CD4-positive, alpha-beta T cell treated with Interleukin-6 at 100 ng/mL for 8 hours (primary cell): ENCODE results near the gene PTGFRN.

Experiments
- DNase-seq: peaks from one replicate; pipeline ENCODE4 v3.0.0-alpha.2; 2020; ENCODE audit warnings: mixed read lengths, low spot score

PTGFRN gene

DNA sequence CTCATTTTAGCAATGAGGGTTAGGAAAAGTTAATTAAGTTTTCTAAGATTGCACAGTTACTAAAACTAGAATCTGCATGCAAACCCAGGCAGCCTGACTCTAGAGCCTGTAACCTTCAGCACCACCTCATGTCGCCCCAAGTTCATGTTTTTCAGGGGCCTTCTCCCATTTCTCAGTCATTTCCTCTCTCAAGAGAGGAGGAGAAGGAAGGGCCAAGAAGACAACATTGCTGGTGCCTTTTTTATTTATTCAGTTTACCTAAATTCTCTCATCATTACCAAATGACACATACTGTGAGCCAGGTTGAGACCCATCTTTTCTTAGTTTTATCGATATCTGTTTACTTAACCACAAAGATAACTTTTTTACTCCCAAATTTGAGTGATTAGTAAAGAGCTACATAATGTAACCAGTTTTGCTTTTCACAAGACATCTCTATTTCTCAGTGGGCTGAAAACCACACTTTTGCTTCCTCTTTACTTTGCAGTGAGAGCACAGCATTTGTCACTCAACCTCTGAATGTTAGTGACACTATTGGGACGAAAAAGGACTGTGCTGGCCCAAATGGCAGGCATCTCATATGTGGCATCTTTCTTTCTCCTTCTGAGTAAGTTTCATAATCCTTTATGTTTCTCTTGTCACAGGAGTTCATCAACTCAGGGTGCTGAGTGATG, 91.7 kb downstream of the PTGFRN start, which contains the start of gene CD101:
CD101 (plus strand) TSS at position 507 of the 674 bp plus-strand sequence; CDS start at position 565, 58 bp downstream.
- DNase-seq, result no peak

DNA sequence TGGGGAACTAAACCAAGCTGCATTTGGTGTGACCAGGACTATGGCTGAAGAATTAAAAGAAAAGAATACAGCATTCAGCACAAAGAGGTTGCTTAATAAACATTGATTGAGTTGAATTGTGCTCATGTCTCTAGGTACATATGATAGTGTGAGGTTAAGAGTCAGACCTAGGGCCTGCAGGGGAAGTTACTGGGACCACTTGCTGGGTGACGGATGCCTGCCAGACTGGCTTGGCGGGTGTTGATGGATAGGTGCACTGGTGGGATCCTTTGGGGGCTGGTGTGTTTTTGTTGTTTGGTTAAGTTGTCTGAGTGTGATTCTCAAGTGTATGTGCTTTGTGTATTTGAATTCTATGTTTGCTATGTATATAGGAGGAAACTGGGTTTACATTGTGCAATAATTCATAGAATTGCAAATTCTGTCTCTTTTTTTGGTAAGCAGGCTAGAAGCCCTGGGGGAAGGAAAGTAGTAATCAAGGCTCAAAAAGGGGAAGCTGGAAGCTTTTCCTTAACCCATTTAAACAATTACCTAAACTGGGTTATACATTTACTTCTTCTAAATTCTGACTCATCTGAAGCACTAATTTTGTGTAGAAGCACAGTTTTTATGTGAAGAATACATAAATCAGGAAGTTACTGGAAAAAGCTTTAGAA, 93.6 kb downstream of the PTGFRN start:
- DNase-seq, result no peak

DNA sequence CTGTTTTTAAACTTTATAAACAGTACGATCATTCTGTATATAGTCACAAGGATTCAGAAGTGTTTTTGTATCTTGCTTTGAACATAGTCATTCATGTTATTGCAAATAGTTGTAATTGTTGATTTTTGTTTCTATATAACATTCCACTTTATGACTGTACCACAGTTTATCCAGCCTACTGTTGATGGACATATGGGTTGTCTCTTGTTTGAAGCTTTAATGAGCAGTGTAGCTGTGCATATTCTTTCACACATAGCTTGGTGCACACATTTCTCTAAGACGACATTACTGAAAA, 98.0 kb downstream of the PTGFRN start:
- no peak for DNase-seq

DNA sequence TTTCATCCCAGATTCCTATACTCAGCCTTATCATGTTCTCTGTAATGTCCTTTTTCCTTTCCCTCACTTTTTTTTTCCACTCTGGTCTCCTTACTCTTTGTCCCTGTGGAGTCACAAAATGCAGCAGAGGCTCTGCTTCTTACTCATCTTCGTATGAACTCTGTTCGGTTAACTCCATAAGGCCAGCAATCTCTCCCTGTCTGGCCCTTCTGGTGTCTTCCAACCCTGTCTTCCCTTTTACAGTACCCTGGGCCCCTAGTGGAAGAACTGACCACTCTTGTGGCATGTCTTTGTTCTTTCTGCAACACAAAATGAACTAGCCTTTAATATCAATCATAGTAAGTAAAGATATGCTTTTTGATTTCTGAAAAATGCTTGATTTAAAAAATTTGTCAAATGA, 98.9 kb downstream of the PTGFRN start:
- DNase-seq, result no peak

DNA sequence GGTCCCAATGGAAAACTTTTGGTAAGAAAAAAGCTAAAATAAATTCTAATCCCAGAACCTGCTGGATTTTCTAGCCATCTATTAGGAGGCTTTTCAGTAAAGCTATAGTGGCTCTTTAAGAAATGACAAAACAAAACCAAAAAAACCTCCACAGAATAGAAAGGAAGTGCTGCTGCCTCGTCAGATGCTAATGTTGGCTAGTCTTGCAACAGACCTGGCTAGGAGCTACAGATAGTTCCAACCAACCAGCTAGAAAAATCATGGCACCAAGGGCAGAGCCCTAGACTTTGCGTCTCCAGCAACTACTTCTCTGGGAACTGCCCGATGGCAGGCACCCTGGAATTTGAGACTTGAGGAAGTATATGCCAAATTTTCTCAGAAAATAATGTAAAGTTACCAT, 99.4 kb downstream of the PTGFRN start:
- DNase-seq, result peak; percentile 19

DNA sequence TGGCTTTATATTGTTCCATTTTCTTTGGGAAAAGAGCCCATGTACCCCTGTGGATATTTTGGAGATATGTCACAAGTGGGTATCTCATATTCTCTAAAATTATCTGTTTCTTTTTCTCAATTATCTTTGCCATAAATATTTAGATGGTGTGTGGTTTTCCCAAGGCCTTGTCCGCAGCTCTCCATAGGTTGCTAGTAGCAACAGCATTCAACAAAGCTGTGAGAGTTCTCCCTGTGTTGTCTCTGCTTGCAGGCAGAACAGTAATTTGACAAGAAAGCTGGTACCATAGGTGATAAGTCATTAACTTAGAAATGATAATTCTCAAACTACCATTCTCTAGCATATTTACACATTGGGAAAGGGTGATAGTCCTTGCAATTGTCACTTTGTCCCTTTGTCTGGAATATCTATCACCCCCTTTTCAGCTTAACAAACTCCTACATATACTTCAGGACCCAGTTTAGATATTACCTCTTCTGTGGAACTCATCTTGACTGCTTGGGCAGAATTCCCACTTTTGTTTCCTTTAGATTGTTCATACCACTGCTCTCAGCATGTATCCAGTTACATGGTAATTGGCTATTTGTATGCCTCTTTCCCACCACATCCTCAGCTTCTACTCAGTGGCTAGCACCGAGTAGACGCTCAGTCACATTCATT, 100.7 kb downstream of the PTGFRN start:
- DNase-seq, result no peak

DNA sequence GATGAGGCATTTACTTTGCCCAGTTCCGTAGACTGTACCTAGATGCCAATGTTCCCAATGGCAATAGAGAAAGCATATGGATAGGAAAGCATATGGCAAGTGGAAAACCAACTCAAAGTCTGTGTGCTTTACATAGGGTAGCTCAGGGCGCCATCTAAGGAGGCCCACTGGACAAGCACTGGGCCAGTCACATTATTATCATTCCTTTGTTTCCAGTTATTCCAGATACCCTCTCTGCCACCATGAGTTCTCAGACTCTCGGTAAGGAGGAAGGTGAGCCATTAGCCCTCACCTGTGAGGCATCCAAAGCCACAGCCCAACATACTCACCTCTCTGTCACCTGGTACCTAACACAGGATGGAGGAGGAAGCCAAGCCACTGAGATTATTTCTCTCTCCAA, 101.6 kb downstream of the PTGFRN start:
- no peak for DNase-seq

DNA sequence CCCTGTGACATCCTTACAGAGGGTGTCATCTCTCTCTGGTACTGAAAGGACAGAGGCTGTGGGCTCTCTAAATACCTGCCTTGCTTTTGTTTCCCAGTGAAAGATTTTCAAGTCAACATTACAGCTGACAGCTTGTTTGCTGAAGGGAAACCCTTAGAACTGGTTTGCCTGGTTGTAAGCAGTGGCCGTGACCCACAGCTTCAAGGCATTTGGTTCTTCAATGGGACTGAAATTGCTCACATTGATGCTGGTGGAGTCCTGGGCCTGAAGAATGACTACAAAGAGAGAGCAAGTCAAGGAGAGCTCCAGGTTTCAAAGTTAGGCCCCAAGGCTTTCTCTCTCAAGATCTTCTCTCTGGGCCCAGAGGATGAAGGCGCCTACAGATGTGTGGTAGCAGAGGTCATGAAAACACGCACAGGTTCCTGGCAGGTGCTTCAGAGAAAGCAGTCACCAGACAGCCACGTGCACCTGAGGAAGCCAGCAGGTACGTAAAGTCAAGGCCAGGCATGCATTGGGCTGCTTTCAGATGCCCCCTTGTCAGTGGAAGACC, 103.7 kb downstream of the PTGFRN start:
- DNase-seq, result no peak

DNA sequence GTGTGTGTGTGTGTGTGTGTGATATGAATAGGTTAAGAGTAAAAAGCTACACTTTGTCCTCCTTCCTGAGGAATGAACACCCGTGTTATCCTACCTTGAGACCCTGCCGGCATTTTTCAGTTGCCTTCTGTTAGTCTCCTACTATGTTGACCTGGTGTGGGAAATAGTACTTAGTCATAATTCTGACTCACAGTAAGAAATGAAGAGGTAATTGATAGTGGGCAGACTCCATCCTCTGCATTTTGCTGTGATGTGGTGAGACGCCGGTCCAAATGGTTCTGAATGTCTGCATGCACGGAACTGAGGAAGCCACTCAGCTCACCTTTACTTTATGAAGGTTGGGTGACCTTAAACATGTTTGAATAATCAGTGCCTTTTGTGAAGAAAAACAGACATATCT, 104.5 kb downstream of the PTGFRN start:
- no peak for DNase-seq

DNA sequence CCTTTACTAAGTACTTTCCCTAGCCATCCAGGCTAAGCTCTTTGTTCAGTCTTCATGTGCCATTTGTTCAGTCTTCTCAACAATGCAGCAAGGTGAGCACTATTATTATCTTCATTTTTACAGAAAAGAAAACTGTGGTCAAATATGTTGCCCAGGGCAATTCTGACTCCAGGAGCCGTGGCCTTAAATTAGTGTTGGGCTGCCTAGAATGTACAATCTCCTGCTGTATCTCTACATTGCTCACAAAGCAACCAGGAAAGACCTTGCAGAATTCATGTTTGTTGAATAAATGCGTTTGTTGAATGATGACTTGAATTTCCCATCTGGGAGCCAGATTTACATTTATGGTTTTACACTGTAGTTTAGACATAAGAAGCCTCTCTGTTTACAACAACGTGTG, 106.0 kb downstream of the PTGFRN start:
- no peak for DNase-seq

DNA sequence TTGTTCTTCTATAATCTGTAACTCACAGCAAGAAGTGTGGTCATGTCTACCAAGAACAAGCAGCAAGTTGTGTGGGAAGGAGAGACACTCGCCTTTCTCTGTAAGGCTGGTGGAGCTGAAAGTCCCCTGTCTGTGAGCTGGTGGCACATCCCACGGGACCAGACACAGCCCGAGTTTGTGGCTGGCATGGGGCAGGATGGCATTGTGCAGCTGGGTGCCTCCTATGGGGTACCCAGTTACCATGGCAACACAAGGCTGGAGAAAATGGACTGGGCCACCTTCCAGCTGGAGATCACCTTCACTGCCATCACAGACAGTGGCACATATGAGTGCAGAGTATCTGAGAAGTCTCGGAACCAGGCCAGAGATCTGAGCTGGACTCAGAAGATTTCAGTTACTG, 107.3 kb downstream of the PTGFRN start:
- no peak for DNase-seq

DNA sequence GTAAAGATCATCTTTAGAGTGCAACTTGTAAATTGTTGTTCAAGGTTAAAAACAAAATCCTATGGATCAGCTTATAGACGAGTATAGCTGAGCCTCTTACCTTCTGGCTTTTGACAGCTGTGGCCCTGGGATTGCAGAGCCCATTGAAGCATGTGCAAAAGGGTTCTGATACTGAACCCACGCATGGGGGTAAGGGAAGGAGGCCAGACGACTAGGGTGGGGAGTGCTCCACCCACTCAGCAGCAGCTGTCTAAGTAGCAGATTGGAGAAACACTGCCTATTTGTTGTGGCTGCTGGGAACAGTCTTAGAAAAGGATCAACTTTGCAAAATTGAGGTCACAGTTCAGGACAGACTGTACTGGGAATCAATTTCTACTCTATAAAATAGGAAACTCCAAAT, 107.9 kb downstream of the PTGFRN start:
- no peak for DNase-seq

DNA sequence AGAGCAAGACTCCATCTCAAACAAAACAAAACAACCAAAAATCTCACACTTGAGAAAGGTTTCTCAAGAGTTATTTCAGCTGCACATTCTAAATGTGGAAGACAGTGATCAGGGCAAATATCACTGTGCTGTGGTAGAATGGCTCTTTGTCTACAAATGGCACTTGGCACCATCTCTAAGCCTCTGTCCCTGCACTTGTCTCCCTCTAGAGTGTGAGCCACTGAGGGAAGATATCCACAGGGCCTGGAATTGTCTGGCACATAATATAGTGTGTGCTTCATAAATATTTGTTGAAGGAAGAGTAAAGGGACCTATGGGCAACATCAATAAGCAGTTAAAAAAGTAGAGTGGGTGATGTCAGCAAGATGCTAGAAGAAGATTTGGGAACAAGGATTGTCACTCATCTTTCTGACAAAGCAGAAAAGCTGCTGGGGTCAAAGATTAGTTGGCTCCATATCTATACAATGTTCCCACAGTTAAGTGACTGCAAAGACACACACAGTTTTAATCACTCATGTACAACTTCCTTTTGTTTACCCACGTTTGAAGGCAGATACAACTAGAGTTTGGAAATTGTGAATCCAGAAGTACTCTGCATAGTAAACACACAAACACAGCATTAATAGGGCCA, 110.9 kb downstream of the PTGFRN start:
- DNase-seq, result no peak

DNA sequence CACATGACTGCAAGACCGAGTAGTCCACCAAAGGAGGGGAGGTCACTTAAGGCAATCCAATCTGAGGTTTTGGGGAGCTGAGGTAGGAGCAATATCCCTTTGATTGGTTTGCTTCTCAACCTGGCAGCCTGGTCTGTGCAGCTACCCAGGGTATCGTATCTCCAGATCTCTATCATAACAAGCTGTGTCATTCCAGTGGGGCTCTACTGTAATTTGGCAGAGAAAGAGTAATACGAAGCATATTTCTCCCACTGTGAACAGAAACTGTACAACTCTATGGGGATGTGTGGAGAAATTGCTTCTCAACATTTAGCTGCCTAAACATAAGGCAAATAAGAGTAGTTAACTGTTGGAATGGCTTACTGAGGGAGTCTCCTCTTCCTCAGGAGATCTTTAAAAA, 112.4 kb downstream of the PTGFRN start:
- DNase-seq, result no peak

DNA sequence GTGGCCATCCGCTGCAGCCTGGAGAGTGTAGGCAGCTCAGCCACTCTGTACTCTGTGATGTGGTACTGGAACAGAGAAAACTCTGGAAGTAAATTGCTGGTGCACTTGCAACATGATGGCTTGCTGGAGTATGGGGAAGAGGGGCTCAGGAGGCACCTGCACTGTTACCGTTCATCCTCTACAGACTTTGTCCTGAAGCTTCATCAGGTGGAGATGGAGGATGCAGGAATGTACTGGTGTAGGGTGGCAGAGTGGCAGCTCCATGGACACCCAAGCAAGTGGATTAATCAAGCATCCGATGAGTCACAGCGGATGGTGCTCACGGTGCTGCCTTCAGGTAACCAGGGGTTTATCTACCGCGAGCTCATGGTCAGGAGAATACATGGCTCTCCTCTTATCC, 115.9 kb downstream of the PTGFRN start:
- no peak for DNase-seq

DNA sequence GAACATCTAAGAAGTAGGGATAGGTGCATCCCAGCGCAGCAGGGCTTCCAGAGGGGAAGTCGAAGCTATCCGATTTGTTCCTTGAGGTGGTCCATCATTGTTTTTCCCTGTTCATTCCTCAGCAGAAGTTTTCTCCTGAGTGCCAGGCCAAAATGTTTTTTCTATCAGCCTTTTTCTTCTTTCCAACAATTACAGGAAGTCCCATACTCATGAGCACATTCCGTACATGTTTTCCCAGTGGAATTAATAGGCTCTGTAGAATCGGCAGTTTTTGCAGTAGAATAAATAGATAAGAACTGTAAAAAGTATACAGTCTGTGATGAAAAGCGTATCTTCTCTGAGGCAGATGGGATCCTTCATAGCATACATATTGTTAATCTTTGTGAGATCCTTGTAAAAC, 116.6 kb downstream of the PTGFRN start:
- no peak for DNase-seq

DNA sequence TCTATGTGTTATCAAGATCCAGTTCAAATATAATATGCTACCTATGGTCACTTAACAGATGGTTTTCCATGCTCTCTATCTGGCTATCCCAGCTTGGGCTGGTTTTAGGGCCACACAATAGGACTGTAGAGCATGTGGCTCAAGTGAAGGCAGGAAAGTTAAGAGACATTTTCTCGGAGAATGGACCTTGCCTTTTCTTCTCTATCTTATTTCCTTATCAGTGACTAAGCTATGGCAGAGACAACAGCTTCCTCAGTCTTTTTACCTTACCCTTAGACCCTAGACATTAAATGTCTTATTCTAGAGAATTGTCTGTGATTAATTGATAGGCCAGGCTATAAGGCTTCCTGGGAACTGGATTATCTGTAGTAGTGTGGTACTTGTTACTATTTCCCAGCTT, 120.0 kb downstream of the PTGFRN start:
- DNase-seq, result no peak

DNA sequence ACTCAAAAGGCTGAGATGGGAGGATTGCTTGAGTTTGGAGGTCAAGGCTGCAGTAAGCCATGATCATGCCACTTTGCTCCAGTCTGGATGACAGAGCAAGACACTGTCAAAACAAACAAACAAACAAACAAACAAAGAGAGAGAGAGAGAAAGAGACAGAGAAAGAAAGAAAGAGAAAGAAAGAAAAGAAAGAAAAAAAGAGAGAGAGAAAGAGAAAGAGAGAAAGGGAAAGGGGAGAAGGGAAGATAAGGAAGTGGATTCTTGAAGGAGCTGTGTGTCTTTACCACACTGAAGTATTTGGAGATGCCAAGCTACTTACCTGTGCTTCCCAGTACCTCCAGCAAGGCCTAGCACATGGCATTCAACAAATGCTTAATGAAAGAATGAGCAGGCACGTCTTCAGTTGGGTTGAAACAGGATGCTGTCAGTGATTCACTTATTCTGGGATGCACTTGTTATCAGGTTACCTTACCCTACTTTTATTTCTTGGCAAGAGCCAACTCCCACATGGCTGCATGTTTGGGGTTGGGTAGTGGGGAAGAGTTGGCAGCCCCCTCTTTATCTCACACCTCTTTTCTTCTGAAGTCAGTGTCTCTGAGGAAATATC, 120.7 kb downstream of the PTGFRN start:
- DNase-seq, result no peak

DNA sequence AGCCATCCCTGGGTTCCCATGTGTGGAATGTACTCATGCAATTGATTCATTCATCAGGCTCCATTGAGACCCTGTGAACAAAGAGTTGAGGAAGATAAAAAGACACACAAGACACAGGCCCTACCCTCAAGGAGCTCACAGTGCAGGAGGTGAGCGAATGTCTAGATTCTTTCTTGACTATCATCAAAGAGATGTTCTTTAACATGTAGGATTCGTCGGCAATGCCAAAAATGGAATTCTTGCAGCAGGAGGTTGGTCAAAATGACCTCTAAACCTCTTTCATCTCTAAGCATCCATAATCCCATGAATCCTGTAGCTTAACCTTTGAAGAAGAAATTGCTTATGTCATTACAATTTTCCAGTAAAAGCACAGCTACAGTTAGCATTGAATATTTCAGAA, 122.5 kb downstream of the PTGFRN start:
- DNase-seq, result no peak

DNA sequence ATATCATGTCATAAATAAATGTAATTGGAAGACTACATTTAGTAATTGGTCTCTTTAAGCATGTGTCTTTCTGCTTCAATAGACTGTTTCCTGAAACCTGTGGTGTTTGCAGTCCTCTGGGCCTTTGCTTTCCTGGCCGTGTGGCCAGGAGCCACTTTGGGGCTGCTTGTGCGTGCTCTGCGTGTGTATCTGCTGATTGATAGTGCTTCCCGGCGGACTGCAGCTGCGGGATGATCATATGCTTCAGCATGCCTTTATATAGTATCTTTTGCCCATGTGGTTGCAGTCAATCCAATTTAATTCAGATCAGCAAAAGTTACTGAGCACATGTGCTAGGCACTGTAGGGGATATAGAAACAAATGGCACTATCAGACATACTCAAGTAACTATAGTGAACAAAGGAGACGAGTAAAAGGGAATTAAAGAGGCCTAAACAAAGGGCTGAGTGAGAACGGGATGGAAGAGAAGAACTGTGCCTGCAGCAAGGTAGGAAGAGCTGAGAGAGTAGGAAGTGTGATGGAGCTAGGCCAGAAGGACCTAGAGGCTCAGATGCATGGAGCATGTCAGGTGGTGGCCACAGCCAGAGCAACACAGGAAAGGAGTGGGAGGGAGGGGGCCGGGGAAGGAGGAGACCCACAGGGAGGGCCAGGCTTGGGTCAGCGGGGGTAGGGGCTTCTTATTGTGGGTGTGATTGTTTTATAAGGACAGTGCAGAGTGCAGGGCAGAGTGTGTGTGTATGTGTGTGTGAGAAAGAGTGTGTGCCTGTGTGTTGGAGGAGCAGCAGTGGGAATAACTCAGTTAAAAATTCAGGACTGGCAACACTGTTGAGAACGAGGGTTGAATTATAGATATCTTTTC, 123.2 kb downstream of the PTGFRN start:
- DNase-seq, result no peak

DNA sequence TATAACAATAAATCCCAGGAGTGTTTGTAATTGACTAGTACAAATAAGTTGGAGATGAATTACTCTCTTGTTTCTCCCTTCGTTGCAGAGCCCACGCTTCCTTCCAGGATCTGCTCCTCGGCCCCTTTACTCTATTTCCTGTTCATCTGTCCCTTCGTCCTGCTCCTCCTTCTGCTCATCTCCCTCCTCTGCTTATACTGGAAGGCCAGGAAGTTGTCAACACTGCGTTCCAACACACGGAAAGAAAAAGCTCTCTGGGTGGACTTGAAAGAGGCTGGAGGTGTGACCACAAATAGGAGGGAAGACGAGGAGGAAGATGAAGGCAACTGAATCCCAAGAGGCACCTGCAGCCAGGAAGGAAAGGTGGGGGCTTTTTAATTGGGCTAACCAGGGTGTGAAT, 124.1 kb downstream of the PTGFRN start:
- DNase-seq, result no peak
